OCI-LY7 (cell line): ENCODE results near the gene ELP4.

Source experiments
- CTCF ChIP-seq: fragments of 200-600 bp; sonication (generic); conservative IDR thresholded peaks from 2 replicates; pipeline ENCODE4 v1.5.1; 2014; ENCODE audit warnings: mild to moderate bottlenecking, antibody characterized with exemption, low read length, moderate library complexity, mixed read lengths
- EZH2phosphoT487 ChIP-seq: fragments of 200-600 bp; sonication (generic); IDR thresholded peaks from 2 replicates; pipeline ENCODE4 v1.6.1; 2018; ENCODE audit warnings: low read depth, borderline replicate concordance, mild to moderate bottlenecking, mixed run types, antibody characterized with exemption, low read length, moderate library complexity, mixed read lengths

- TF ChIP-seq CTCF (no peak), EZH2phosphoT487 (no peak)
Measured at GRCh38 chr11:31825838-31826484, 316.4 kb downstream of the ELP4 start.
